ENCODE measurements around the gene ARHGAP25. TPM values are rescaled to one million over a fixed set of nuclear protein-coding genes. Genes with fewer than 3 reads are reported as not detected.

ARHGAP25 gene
- total RNA-seq, 1 donor from 2014 or later = 2.5 TPM

DNA sequence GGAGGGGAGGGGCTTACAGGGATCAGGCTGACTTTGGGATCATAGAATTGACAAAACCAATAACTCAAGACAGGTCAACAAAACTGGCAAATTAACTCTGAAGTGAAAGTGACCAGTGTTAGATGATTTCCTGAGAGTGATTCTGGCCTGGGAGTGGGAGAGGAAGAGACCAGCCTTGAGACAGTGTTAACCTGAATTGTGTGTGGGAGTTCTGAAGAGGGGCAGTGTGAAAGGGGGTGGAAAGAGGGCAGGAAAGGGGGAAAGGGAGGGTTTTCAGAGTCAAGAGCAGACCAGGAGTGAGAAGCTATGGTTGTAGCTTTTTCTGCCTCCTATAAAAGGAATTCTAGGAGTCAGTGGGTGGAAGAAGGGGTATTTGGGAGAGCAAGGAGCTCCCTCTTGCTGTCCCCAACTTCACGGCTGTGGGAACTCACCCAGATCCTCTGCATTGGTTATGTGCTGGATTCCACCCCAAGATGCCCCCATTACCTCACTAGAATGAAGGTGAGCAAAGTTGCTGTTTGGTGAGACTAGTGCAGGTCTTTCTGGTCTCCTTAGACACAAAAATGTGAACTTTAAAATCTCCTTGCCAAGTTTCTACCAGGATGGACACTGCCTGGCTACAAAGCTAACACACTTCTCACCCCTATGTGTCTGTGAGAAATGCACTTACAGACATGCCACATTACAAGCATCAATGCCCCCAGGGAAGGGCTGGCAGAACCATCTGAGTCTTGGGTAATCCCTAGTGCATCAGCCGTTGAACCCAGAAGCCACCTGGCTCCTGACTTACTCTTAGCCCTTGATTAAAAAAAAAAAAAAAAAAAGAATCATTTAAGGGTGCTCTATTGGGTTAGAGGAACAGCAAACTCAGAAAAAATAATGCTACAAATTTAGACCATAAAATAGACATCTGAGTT lies 75.0 kb downstream of the ARHGAP25 start:
- H3K9me3 Mint-ChIP-seq = no peaks in the 10 kb centered on the region
- no peaks in the 10 kb centered on the region for H3K36me3 Mint-ChIP-seq (ENCODE audit: low read depth)
- DNase-seq (ENCODE audit: low read depth, low spot score) = no peak
- H3K4me3 Mint-ChIP-seq = no peak overlapping the region
- H3K27me3 Mint-ChIP-seq (ENCODE audit: low read depth) = no peaks in the 10 kb centered on the region
- TF ChIP-seq, protein P1, sequence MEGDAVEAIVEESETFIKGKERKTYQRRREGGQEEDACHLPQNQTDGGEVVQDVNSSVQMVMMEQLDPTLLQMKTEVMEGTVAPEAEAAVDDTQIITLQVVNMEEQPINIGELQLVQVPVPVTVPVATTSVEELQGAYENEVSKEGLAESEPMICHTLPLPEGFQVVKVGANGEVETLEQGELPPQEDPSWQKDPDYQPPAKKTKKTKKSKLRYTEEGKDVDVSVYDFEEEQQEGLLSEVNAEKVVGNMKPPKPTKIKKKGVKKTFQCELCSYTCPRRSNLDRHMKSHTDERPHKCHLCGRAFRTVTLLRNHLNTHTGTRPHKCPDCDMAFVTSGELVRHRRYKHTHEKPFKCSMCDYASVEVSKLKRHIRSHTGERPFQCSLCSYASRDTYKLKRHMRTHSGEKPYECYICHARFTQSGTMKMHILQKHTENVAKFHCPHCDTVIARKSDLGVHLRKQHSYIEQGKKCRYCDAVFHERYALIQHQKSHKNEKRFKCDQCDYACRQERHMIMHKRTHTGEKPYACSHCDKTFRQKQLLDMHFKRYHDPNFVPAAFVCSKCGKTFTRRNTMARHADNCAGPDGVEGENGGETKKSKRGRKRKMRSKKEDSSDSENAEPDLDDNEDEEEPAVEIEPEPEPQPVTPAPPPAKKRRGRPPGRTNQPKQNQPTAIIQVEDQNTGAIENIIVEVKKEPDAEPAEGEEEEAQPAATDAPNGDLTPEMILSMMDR (conservative IDR thresholded peaks at IDR 0.05) = no peak
- no peaks in the 10 kb centered on the region for H3K4me1 Mint-ChIP-seq
- H3K27ac Mint-ChIP-seq (ENCODE audit: unreplicated experiment) = no peak overlapping the region

DNA sequence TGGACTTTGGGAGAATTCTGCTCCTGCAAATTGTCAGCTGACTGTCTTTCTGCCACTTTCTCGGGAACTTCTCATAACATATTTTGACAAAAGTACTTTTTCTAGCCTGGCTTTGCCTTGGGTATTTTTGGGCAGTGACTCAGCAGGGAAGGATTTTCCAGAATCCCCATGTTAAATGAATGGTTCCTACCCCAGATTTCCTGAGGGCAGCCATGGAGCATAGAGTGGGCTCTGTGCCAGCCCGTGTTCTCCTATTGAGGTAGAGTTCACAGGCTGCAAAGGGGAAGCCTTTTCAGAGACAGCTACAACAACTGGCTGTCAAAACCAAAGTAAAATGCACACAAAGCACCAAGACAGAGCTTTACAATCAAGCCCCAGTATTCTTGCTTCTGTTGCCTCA lies 76.8 kb downstream of the ARHGAP25 start:
- H3K27me3 Mint-ChIP-seq (ENCODE audit: low read depth) = no peaks in the 10 kb centered on the region
- no peak for DNase-seq (ENCODE audit: low read depth, low spot score)
- no peaks in the 10 kb centered on the region for H3K36me3 Mint-ChIP-seq (ENCODE audit: low read depth)
- H3K9me3 Mint-ChIP-seq = no peaks in the 10 kb centered on the region
- TF ChIP-seq, protein P1 (conservative IDR thresholded peaks at IDR 0.05) = no peak
- H3K27ac Mint-ChIP-seq (ENCODE audit: unreplicated experiment) = no peak overlapping the region
- no peak overlapping the region for H3K4me3 Mint-ChIP-seq
- H3K4me1 Mint-ChIP-seq = no peaks in the 10 kb centered on the region

DNA sequence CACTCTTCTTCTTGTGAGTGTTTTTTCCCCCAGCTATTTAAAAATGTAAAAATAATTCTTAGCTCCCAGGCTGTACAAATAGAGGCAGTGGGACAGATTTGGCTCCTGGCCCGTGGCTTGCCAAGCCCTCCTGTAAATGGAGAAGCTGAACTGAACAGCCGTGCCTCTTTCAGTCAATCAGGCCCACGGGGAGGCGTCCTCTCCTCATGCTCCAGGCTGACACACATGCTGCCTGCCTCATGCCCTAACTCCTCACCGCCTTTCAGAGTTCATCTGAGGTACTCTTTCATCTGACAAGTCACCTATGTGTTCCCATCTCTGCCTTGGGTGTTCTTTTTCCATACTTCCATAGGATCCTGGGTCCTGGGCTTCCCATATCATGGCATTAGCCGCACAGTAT lies 77.6 kb downstream of the ARHGAP25 start:
- H3K4me3 Mint-ChIP-seq = no peak overlapping the region
- H3K27ac Mint-ChIP-seq (ENCODE audit: unreplicated experiment) = no peak overlapping the region
- DNase-seq (ENCODE audit: low read depth, low spot score) = no peak
- TF ChIP-seq, protein P1 (conservative IDR thresholded peaks at IDR 0.05) = no peak
- no peaks in the 10 kb centered on the region for H3K27me3 Mint-ChIP-seq (ENCODE audit: low read depth)
- H3K4me1 Mint-ChIP-seq = no peaks in the 10 kb centered on the region
- no peaks in the 10 kb centered on the region for H3K36me3 Mint-ChIP-seq (ENCODE audit: low read depth)
- H3K9me3 Mint-ChIP-seq = no peaks in the 10 kb centered on the region

DNA sequence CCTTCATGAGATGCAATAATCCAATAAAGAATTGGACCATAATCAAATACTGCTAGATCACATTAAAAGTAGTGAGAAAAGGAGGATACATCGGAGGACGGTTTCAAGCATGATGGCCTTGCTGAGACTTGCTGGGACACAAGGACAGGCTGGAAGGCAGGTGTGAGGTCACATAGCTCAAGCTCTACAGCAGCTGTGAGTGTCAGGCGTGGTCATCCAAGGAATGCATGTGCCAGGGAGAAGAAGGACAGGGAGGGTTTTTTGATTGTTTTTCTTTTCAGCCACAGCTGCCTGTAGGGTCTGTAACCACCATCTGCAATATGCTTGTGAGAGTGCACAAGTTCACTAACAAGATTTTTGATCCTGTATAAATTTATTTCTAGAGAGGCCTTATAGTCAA lies 79.0 kb downstream of the ARHGAP25 start:
- TF ChIP-seq, protein P1 (conservative IDR thresholded peaks at IDR 0.05) = no peak
- Mint-ChIP-seq H3K9me3 (no peaks in the 10 kb centered on the region), H3K4me3 (no peak overlapping the region), H3K27me3 (ENCODE audit: low read depth) (no peaks in the 10 kb centered on the region), H3K4me1 (no peaks in the 10 kb centered on the region), H3K27ac (ENCODE audit: unreplicated experiment) (no peak overlapping the region), H3K36me3 (ENCODE audit: low read depth) (no peaks in the 10 kb centered on the region)
- no peak for DNase-seq (ENCODE audit: low read depth, low spot score)

DNA sequence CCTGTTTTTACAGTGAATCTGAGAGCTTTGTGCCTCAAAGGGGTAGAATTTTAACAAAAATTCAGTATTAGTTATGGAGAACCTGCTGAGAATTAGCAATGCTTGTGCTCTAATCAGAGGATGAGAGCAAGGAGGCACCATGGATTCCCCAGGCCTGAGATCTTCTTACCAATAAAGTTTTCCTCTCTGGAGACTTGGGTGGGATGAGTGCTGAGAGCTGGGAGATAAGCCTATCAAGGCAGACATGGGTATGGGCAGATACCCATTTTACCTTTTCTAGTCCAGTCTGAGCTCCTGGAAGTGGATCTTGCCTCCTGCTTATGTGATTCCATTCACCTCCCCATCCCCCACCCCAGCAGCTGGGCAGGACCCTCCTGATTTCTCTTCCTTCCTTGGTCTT lies 82.7 kb downstream of the ARHGAP25 start:
- H3K9me3 Mint-ChIP-seq = no peaks in the 10 kb centered on the region
- H3K27me3 Mint-ChIP-seq (ENCODE audit: low read depth) = no peaks in the 10 kb centered on the region
- H3K4me1 Mint-ChIP-seq = no peaks in the 10 kb centered on the region
- TF ChIP-seq, protein P1 (conservative IDR thresholded peaks at IDR 0.05) = no peak
- no peak overlapping the region for H3K27ac Mint-ChIP-seq (ENCODE audit: unreplicated experiment)
- no peak overlapping the region for H3K4me3 Mint-ChIP-seq
- no peaks in the 10 kb centered on the region for H3K36me3 Mint-ChIP-seq (ENCODE audit: low read depth)
- no peak for DNase-seq (ENCODE audit: low read depth, low spot score)

All from neural crest cell (in vitro differentiated cells).